WTC11 (cell line): ENCODE data around the gene SLC2A9.

ENCODE experiments used
- CBFB ChIP-seq: sonication (generic); formaldehyde crosslinking; IDR thresholded peaks from 2 replicates; pipeline ENCODE4 v1.8.1; 2022; ENCODE audit warnings: mild to moderate bottlenecking, low read depth, missing genetic modification reagents
- CTCF ChIP-seq: fragments of 200-600 bp; IDR thresholded peaks from 2 replicates; pipeline ENCODE4 v1.8.0; 2022; ENCODE audit warnings: antibody characterized with exemption
- HMGXB4 ChIP-seq: sonication (generic); formaldehyde crosslinking; IDR thresholded peaks from 2 replicates; pipeline ENCODE4 v1.8.1; 2023; ENCODE audit warnings: mild to moderate bottlenecking, moderate library complexity, missing genetic modification reagents
- JUN ChIP-seq: sonication (generic); formaldehyde crosslinking; IDR thresholded peaks from 2 replicates; pipeline ENCODE4 v1.8.0; 2023; ENCODE audit warnings: mild to moderate bottlenecking, missing genetic modification reagents
- MAX ChIP-seq: sonication (generic); formaldehyde crosslinking; IDR thresholded peaks from 2 replicates; pipeline ENCODE4 v1.8.0; 2022; ENCODE audit warnings: mild to moderate bottlenecking, missing genetic modification reagents
- NR1H2 ChIP-seq: sonication (generic); formaldehyde crosslinking; IDR thresholded peaks from 2 replicates; pipeline ENCODE4 v1.9.0; 2021; ENCODE audit warnings: mild to moderate bottlenecking, moderate library complexity, missing genetic modification reagents
- NR3C1 ChIP-seq: sonication (generic); formaldehyde crosslinking; conservative IDR thresholded peaks from 2 replicates; pipeline ENCODE4 v1.8.1; 2023; ENCODE audit warnings: low read depth, mild to moderate bottlenecking, missing genetic modification reagents
- ZNF219 ChIP-seq: sonication (generic); formaldehyde crosslinking; IDR thresholded peaks from 2 replicates; pipeline ENCODE4 v1.8.0; 2023; ENCODE audit warnings: missing genetic modification reagents, mild to moderate bottlenecking, borderline replicate concordance
- ZNF416 ChIP-seq: fragments of 250-450 bp; sonication (Bioruptor Pico); IDR thresholded peaks from 2 replicates; pipeline ENCODE4 v1.9.0; 2021; ENCODE audit warnings: mild to moderate bottlenecking, inconsistent platforms
- ZNF512 ChIP-seq: sonication (generic); formaldehyde crosslinking; IDR thresholded peaks from 2 replicates; pipeline ENCODE4 v1.8.1; 2022; ENCODE audit warnings: missing genetic modification reagents, borderline replicate concordance

- TF ChIP-seq HMGXB4 (no peak), NR3C1 (CRISPR knock-in tag) (no peak), MAX (CRISPR knock-in tag) (no peak), ZNF416 (CRISPR knock-in tag) (no peak), NR1H2 (CRISPR knock-in tag) (no peak), ZNF219 (CRISPR knock-in tag) (no peak), CTCF (no peak), JUN (CRISPR knock-in tag) (no peak), ZNF512 (CRISPR knock-in tag) (no peak), CBFB (CRISPR knock-in tag) (no peak)
Measured at GRCh38 chr4:10011885-10012284, 9.4 kb downstream of the SLC2A9 start.
